Ectodermal cell (in vitro differentiated cells): ENCODE measurements around the gene IARS2.

Experiments
- H3K27ac ChIP-seq: 2 replicates; pipeline ENCODE4 v1.7.0; 2013; ENCODE audit warnings: mild to moderate bottlenecking, low read depth, low read length; ENCODE audit not compliant: insufficient read depth, poor library complexity, severe bottlenecking
- H3K27me3 ChIP-seq: 2 replicates; pipeline ENCODE4 v1.7.0; 2013; ENCODE audit warnings: mild to moderate bottlenecking, low read length; ENCODE audit not compliant: insufficient read depth, control insufficient read depth, poor library complexity, severe bottlenecking
- H3K36me3 ChIP-seq: one replicate; pipeline ENCODE4 v1.7.0; 2013; ENCODE audit warnings: low read length; ENCODE audit not compliant: control insufficient read depth, insufficient read depth
- H3K4me1 ChIP-seq: one replicate; pipeline ENCODE4 v1.7.0; 2013; ENCODE audit warnings: low read length; ENCODE audit not compliant: control insufficient read depth, insufficient read depth
- H3K4me3 ChIP-seq: 2 replicates; pipeline ENCODE4 v1.7.0; 2013; ENCODE audit warnings: low read depth, low read length, control low read depth; ENCODE audit not compliant: insufficient read depth
- H3K9me3 ChIP-seq: 2 replicates; pipeline ENCODE4 v1.7.0; 2013; ENCODE audit warnings: mild to moderate bottlenecking, low read length, moderate library complexity; ENCODE audit not compliant: control insufficient read depth
- WGBS, 2 experiments: methylation state at CpG; one replicate each; pipeline ENCODE4 v1.1.7; 2013; ENCODE audit warnings: missing lambda C conversion rate in 2 of 2; 5-methylcytosine and 5-hydroxymethylcytosine counted together

The IARS2 gene

GRCh38 chr1:220113136-220113695, 19.3 kb downstream of the IARS2 start:
- no peak overlapping the region for H3K4me3 ChIP-seq
- 88% methylated on average over 5 of the region's 5 CpGs for WGBS, 2 experiments
- no peaks in the 10 kb centered on the region for H3K4me1 ChIP-seq
- peaks cover 28% of the 10 kb centered on the region for H3K36me3 ChIP-seq
- no peaks in the 10 kb centered on the region for H3K9me3 ChIP-seq
- H3K27ac ChIP-seq = no peak overlapping the region
- no peaks in the 10 kb centered on the region for H3K27me3 ChIP-seq

GRCh38 chr1:220119043-220119512, 25.1 kb downstream of the IARS2 start:
- Histone ChIP-seq H3K4me3 (no peak overlapping the region), H3K36me3 (peaks cover 7% of the 10 kb centered on the region), H3K27me3 (no peaks in the 10 kb centered on the region), H3K27ac (no peak overlapping the region), H3K9me3 (no peaks in the 10 kb centered on the region), H3K4me1 (no peaks in the 10 kb centered on the region)
- 95 to 97% methylated on average over 6 of the region's 6 CpGs for WGBS, 2 experiments

- H3K27me3 ChIP-seq = no peaks in the 10 kb centered on the region
- 93 to 97% methylated on average over 3 to 8 of the region's 8 CpGs for WGBS, 2 experiments
- H3K27ac ChIP-seq = no peak overlapping the region
- H3K9me3 ChIP-seq = no peaks in the 10 kb centered on the region
- no peaks in the 10 kb centered on the region for H3K36me3 ChIP-seq
- H3K4me3 ChIP-seq = no peak overlapping the region
- H3K4me1 ChIP-seq = no peaks in the 10 kb centered on the region
Observed at GRCh38 chr1:220121791-220122530, 28.0 kb downstream of the IARS2 start.

- H3K4me1 ChIP-seq = no peaks in the 10 kb centered on the region
- no peaks in the 10 kb centered on the region for H3K36me3 ChIP-seq
- no peak overlapping the region for H3K27ac ChIP-seq
- H3K4me3 ChIP-seq = no peak overlapping the region
- no peaks in the 10 kb centered on the region for H3K27me3 ChIP-seq
- H3K9me3 ChIP-seq = no peaks in the 10 kb centered on the region
Observed at GRCh38 chr1:220123066-220123465, 29.1 kb downstream of the IARS2 start.

GRCh38 chr1:220123889-220124288, 30.0 kb downstream of the IARS2 start:
- Histone ChIP-seq H3K36me3 (no peaks in the 10 kb centered on the region), H3K27ac (no peak overlapping the region), H3K4me1 (no peaks in the 10 kb centered on the region), H3K9me3 (no peaks in the 10 kb centered on the region), H3K27me3 (no peaks in the 10 kb centered on the region), H3K4me3 (no peak overlapping the region)

- peak overlapping the region; percentile 3 for H3K27ac ChIP-seq
- H3K4me3 ChIP-seq = no peak overlapping the region
- 74 to 76% methylated on average over 1 of the region's 1 CpG for WGBS, 2 experiments
- H3K27me3 ChIP-seq = no peaks in the 10 kb centered on the region
- H3K36me3 ChIP-seq = peaks cover 6% of the 10 kb centered on the region
- H3K9me3 ChIP-seq = no peaks in the 10 kb centered on the region
- H3K4me1 ChIP-seq = no peaks in the 10 kb centered on the region
Observed at GRCh38 chr1:220124542-220124941, 30.6 kb downstream of the IARS2 start.

- no peaks in the 10 kb centered on the region for H3K4me1 ChIP-seq
- H3K27ac ChIP-seq = no peak overlapping the region
- H3K9me3 ChIP-seq = no peaks in the 10 kb centered on the region
- 95 to 98% methylated on average over 3 of the region's 3 CpGs for WGBS, 2 experiments
- H3K4me3 ChIP-seq = no peak overlapping the region
- H3K36me3 ChIP-seq = peaks cover 6% of the 10 kb centered on the region
- no peaks in the 10 kb centered on the region for H3K27me3 ChIP-seq
Observed at GRCh38 chr1:220127076-220127475, 33.1 kb downstream of the IARS2 start.

GRCh38 chr1:220129479-220130210, 35.7 kb downstream of the IARS2 start:
- no peak overlapping the region for H3K27ac ChIP-seq
- no peaks in the 10 kb centered on the region for H3K4me1 ChIP-seq
- no peak overlapping the region for H3K4me3 ChIP-seq
- H3K9me3 ChIP-seq = no peaks in the 10 kb centered on the region
- peaks cover 6% of the 10 kb centered on the region for H3K36me3 ChIP-seq
- H3K27me3 ChIP-seq = no peaks in the 10 kb centered on the region

GRCh38 chr1:220135755-220136154, 41.8 kb downstream of the IARS2 start:
- peaks cover 25% of the 10 kb centered on the region for H3K36me3 ChIP-seq
- H3K4me3 ChIP-seq = no peak overlapping the region
- no peaks in the 10 kb centered on the region for H3K4me1 ChIP-seq
- no peaks in the 10 kb centered on the region for H3K9me3 ChIP-seq
- H3K27ac ChIP-seq = no peak overlapping the region
- 92 to 94% methylated on average over 1 to 2 of the region's 2 CpGs for WGBS, 2 experiments
- no peaks in the 10 kb centered on the region for H3K27me3 ChIP-seq

GRCh38 chr1:220137019-220137786, 43.3 kb downstream of the IARS2 start:
- H3K4me3 ChIP-seq = no peak overlapping the region
- H3K36me3 ChIP-seq = peaks cover 29% of the 10 kb centered on the region
- H3K27ac ChIP-seq = no peak overlapping the region
- no peaks in the 10 kb centered on the region for H3K4me1 ChIP-seq
- no peaks in the 10 kb centered on the region for H3K9me3 ChIP-seq
- H3K27me3 ChIP-seq = no peaks in the 10 kb centered on the region
- 95 to 96% methylated on average over 6 to 9 of the region's 9 CpGs for WGBS, 2 experiments
